ENCODE results near the gene ACRBP. TPM values are rescaled to one million over a fixed set of nuclear protein-coding genes. Genes with fewer than 3 reads are reported as not detected.
A peak's percentile ranks its signal among the peaks of the same experiment; 100 is the strongest.

Gene ACRBP
- total RNA-seq, 1 donor from 2014 or later = 3.7 TPM

DNA sequence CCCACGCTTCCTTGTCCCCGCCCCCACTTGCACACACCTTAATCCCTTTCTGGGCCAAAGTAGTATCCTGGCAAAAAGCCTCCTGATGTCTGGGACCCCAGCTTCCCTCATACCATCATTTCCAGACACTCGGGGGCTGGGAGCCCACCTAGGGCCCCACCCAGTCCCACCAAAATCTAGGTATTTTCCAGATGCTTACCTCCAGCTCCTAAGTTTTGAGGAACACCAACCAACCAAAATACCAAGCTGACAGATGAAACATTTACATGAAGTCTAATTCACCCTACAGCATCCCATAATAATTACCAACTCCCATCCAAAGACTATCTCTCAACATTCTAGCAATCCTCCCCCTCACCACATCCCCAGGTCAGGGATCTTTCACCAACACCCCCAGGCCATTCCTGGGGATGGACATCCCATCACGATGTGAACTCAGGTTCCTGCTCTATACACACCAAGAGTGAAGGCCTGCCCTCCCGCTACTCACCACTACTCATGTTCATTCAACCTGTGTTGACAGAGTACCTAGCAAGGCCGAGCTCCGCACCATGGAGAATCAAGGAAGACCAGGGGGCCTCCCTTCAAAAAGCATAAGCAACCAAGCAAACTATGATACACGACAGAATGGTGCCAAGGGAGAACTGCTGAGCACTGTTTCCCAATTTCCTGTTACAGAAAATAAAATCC is 38.5 kb downstream of the ACRBP start:
- peaks cover 4% of the 10 kb centered on the region for H3K36me3 Mint-ChIP-seq
- TF ChIP-seq, protein P1, sequence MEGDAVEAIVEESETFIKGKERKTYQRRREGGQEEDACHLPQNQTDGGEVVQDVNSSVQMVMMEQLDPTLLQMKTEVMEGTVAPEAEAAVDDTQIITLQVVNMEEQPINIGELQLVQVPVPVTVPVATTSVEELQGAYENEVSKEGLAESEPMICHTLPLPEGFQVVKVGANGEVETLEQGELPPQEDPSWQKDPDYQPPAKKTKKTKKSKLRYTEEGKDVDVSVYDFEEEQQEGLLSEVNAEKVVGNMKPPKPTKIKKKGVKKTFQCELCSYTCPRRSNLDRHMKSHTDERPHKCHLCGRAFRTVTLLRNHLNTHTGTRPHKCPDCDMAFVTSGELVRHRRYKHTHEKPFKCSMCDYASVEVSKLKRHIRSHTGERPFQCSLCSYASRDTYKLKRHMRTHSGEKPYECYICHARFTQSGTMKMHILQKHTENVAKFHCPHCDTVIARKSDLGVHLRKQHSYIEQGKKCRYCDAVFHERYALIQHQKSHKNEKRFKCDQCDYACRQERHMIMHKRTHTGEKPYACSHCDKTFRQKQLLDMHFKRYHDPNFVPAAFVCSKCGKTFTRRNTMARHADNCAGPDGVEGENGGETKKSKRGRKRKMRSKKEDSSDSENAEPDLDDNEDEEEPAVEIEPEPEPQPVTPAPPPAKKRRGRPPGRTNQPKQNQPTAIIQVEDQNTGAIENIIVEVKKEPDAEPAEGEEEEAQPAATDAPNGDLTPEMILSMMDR (IDR thresholded peaks at IDR 0.05; ENCODE audit: unreplicated experiment) = no peak
- DNase-seq (ENCODE audit: low spot score in 2 of 2, unreplicated experiment in 2 of 2) = no peak
- H3K4me3 Mint-ChIP-seq = no peak overlapping the region
- H3K9me3 Mint-ChIP-seq = no peaks in the 10 kb centered on the region
- H3K27ac Mint-ChIP-seq = no peak overlapping the region
- H3K4me1 Mint-ChIP-seq = peaks cover 50% of the 10 kb centered on the region
- H3K27me3 Mint-ChIP-seq (ENCODE audit: low read depth) = no peaks in the 10 kb centered on the region

GRCh38 chr12:6607751-6608591 is 39.3 kb downstream of the ACRBP start:
- Mint-ChIP-seq H3K4me1 (peaks cover 52% of the 10 kb centered on the region), H3K36me3 (peaks cover 4% of the 10 kb centered on the region), H3K27ac (no peak overlapping the region), H3K9me3 (no peaks in the 10 kb centered on the region), H3K4me3 (no peak overlapping the region), H3K27me3 (ENCODE audit: low read depth) (no peaks in the 10 kb centered on the region)
- TF ChIP-seq, protein P1 (IDR thresholded peaks at IDR 0.05; ENCODE audit: unreplicated experiment) = no peak
- DNase-seq (ENCODE audit: low spot score in 2 of 2, unreplicated experiment in 2 of 2) = no peak

DNA sequence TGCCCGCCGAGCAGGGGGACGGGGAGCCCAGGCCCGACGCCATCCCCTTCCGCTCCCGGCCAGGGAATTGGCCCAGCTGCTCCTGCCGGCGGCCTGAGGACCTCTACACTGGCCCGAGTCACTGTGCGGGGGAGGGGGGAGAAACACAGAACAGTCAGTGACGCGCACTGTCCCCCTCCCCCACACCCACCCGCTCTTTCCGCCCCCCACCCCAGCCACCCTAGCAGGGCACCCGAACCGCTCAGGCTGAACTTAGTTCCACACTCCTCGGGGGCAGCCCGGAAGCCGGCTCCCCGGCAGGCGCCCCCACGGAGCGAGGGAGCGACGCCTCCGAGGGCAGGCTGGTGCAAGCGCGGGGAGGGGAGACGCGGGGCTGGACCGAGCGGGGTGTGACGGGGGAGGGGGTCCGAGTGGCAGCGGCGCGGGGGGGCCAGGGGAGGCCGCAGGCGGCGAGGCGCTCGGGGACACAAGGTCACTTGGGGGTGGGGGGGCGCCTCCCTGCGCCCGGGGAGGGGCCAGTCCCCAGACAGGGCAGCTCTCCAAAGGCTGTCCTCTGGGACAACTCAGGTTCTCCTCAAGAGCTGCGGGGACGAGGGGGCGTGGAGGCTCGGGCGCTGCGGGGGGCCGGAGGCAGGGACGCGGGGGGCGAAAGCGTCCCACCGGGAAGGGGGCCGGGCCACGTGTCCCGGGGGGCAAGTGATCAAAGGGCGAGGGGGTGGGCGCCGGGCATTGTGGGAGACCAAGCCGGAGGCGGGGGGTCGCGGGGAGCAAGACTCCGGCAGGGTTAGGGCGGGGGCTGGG is 40.7 kb downstream of the ACRBP start:
- peak; percentile 44 to 47 for DNase-seq (ENCODE audit: low spot score in 2 of 2, unreplicated experiment in 2 of 2)
- H3K36me3 Mint-ChIP-seq = peaks cover 12% of the 10 kb centered on the region
- H3K9me3 Mint-ChIP-seq = no peaks in the 10 kb centered on the region
- no peak overlapping the region for H3K27ac Mint-ChIP-seq
- H3K4me1 Mint-ChIP-seq = peaks cover 40% of the 10 kb centered on the region
- H3K27me3 Mint-ChIP-seq (ENCODE audit: low read depth) = no peaks in the 10 kb centered on the region
- no peak overlapping the region for H3K4me3 Mint-ChIP-seq
- TF ChIP-seq, protein P1 (IDR thresholded peaks at IDR 0.05; ENCODE audit: unreplicated experiment) = no peak

DNA sequence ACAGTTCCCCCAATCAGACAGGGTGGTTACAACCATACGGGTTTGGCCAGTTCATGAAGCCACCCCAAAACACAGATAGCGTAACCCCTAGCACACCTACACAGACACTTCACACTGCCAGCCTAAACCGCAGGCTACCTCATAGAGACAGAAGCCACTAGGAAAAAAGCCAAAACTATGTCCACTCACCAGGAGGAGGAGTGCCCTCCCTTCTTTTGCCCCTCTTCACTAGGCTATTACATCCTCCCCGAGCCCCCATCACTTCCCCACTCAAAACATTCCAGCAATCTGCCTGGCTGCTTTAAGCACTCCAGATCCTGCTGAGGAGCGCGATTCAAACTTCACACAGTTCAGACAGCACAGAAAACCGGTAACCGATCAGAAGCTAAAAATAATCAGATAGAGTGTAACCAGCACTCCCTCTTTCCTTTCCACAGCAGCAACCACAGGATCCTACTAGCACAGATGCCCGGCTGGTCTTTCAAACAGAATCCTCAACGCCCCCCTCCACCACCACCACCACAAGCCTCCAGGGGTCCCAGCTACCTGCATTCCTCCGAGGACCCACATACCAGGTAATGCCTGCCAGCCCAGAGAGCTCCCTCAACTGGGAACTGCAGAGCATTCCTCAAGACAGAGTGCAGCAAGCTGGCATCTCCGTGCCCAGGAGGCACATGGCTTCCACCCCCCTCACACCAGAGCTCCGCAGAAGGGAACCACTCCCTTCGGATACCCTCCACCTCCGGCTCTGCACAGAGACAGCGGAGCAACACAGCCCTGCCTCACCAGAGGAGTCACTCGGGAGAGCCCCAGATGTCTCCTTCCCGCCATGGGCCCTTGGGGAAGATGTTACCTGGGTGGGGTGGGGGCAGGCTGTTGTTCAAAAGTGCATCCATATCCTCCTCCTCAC is 41.6 kb downstream of the ACRBP start:
- no peaks in the 10 kb centered on the region for H3K9me3 Mint-ChIP-seq
- DNase-seq (ENCODE audit: low spot score in 2 of 2, unreplicated experiment in 2 of 2) = peak in 1 of 2 experiments; percentile 45
- peaks cover 32% of the 10 kb centered on the region for H3K4me1 Mint-ChIP-seq
- H3K4me3 Mint-ChIP-seq = no peak overlapping the region
- peaks cover 18% of the 10 kb centered on the region for H3K36me3 Mint-ChIP-seq
- H3K27ac Mint-ChIP-seq = peak overlapping the region; percentile 84
- H3K27me3 Mint-ChIP-seq (ENCODE audit: low read depth) = no peaks in the 10 kb centered on the region
- TF ChIP-seq, protein P1 (IDR thresholded peaks at IDR 0.05; ENCODE audit: unreplicated experiment) = no peak
